Stimulated activated CD4-positive, alpha-beta T cell treated with anti-CD3 and anti-CD28 coated beads, Interleukin-12 subunit alpha, Interleukin-12 subunit beta, amount 100 ng/mL, for 4 hours (primary cell): ENCODE measurements around the gene TRIM9.

Experiments used
- DNase-seq: peaks from one replicate; pipeline ENCODE4 v3.0.0-alpha.2; 2020

Gene TRIM9

GRCh38 chr14:51092965-51093364 is 1.9 kb downstream of the TRIM9 start:
- no peak for DNase-seq

- no peak for DNase-seq
Observed at GRCh38 chr14:51089278-51089677, 5.6 kb downstream of the TRIM9 start.

GRCh38 chr14:51087031-51087441 is 7.9 kb downstream of the TRIM9 start:
- DNase-seq: no peak

- DNase-seq: no peak
Observed at GRCh38 chr14:51086044-51086443, 8.9 kb downstream of the TRIM9 start.

GRCh38 chr14:51084962-51085361 is 9.9 kb downstream of the TRIM9 start:
- no peak for DNase-seq

- DNase-seq: no peak
Observed at GRCh38 chr14:51084507-51084906, 10.4 kb downstream of the TRIM9 start.

- no peak for DNase-seq
Observed at GRCh38 chr14:51082349-51082748, 12.6 kb downstream of the TRIM9 start.

GRCh38 chr14:51081712-51082111 is 13.2 kb downstream of the TRIM9 start:
- DNase-seq: no peak

GRCh38 chr14:51081209-51081608 is 13.7 kb downstream of the TRIM9 start:
- no peak for DNase-seq

GRCh38 chr14:51080645-51081044 is 14.3 kb downstream of the TRIM9 start:
- no peak for DNase-seq

GRCh38 chr14:51079489-51079888 is 15.4 kb downstream of the TRIM9 start:
- DNase-seq: no peak

- no peak for DNase-seq
Observed at GRCh38 chr14:51079085-51079484, 15.8 kb downstream of the TRIM9 start.

- no peak for DNase-seq
Observed at GRCh38 chr14:51074701-51075385, 20.1 kb downstream of the TRIM9 start.

- no peak for DNase-seq
Observed at GRCh38 chr14:51073731-51074130, 21.2 kb downstream of the TRIM9 start.

GRCh38 chr14:51072976-51073375 is 21.9 kb downstream of the TRIM9 start:
- no peak for DNase-seq

GRCh38 chr14:51071857-51072256 is 23.0 kb downstream of the TRIM9 start:
- DNase-seq: no peak

- DNase-seq: no peak
Observed at GRCh38 chr14:51070726-51071125, 24.2 kb downstream of the TRIM9 start.

- DNase-seq: no peak
Observed at GRCh38 chr14:51069055-51069454, 25.9 kb downstream of the TRIM9 start.

- DNase-seq: no peak
Observed at GRCh38 chr14:51068268-51068667, 26.6 kb downstream of the TRIM9 start.

- no peak for DNase-seq
Observed at GRCh38 chr14:51067295-51067694, 27.6 kb downstream of the TRIM9 start.

- DNase-seq: no peak
Observed at GRCh38 chr14:51066576-51066975, 28.3 kb downstream of the TRIM9 start.

GRCh38 chr14:51059032-51059431 is 35.9 kb downstream of the TRIM9 start:
- DNase-seq: no peak

GRCh38 chr14:51058382-51058781 is 36.5 kb downstream of the TRIM9 start:
- DNase-seq: no peak

GRCh38 chr14:51056421-51056820 is 38.5 kb downstream of the TRIM9 start:
- DNase-seq: no peak

GRCh38 chr14:51053157-51053556 is 41.7 kb downstream of the TRIM9 start:
- no peak for DNase-seq
